ENCODE results near the gene SH3PXD2A. TPM values are rescaled to one million over a fixed set of nuclear protein-coding genes. Genes with fewer than 3 reads are reported as not detected.

The SH3PXD2A gene
- total RNA-seq, 2 experiments from 2014 or later, result 6.5 to 7.4 TPM

- H3K9me3 Mint-ChIP-seq, result no peaks in the 10 kb centered on the region
- intact Hi-C loops (cut with micrococcal nuclease), result no loop called here
- H3K4me1 Mint-ChIP-seq (ENCODE audit: low read depth), result peaks cover 5% of the 10 kb centered on the region
- no peak overlapping the region for H3K27ac Mint-ChIP-seq
- TF ChIP-seq CTCF (IDR thresholded peaks at IDR 0.05), result no peak
- ATAC-seq (no peak), DNase-seq (no peak)
- POLR2A ChIA-PET, result interaction anchor here (1.3 kb wide), 1 partner anchor 10 kb away, joined by 4 read pairs; no protein-coding TSS in a partner anchor
- peaks cover 33% of the 10 kb centered on the region for H3K27me3 Mint-ChIP-seq
- H3K4me3 Mint-ChIP-seq, result no peak overlapping the region
- CTCF ChIA-PET, result interaction anchor here (0.7 to 7.8 kb wide), 7 partner anchors 33 to 167 kb away, joined by 3 to 109 read pairs (median 4); no protein-coding TSS in a partner anchor
- H3K36me3 Mint-ChIP-seq (ENCODE audit: low read depth), result no peaks in the 10 kb centered on the region
Measured at GRCh38 chr10:103852856-103853255, 2.5 kb downstream of the SH3PXD2A start.

- peaks cover 5% of the 10 kb centered on the region for H3K4me1 Mint-ChIP-seq (ENCODE audit: low read depth)
- no peak overlapping the region for H3K4me3 Mint-ChIP-seq
- no peak for TF ChIP-seq CTCF (IDR thresholded peaks at IDR 0.05)
- no peaks in the 10 kb centered on the region for H3K36me3 Mint-ChIP-seq (ENCODE audit: low read depth)
- POLR2A ChIA-PET, result interaction anchor here (1.3 kb wide), 1 partner anchor 9 kb away, joined by 4 read pairs; no protein-coding TSS in a partner anchor
- intact Hi-C loops (cut with micrococcal nuclease), result no loop called here
- H3K27me3 Mint-ChIP-seq, result peaks cover 32% of the 10 kb centered on the region
- H3K27ac Mint-ChIP-seq, result no peak overlapping the region
- no peaks in the 10 kb centered on the region for H3K9me3 Mint-ChIP-seq
- DNase-seq (no peak), ATAC-seq (no peak)
- CTCF ChIA-PET, result interaction anchor here (1.0 to 7.8 kb wide), 4 partner anchors 9 to 140 kb away, joined by 3 to 109 read pairs (median 5); no protein-coding TSS in a partner anchor
Measured at GRCh38 chr10:103852189-103852711, 3.1 kb downstream of the SH3PXD2A start.

GRCh38 chr10:103851261-103851660 lies 4.1 kb downstream of the SH3PXD2A start:
- H3K27me3 Mint-ChIP-seq, result peaks cover 23% of the 10 kb centered on the region
- no peak for ATAC-seq
- H3K36me3 Mint-ChIP-seq (ENCODE audit: low read depth), result no peaks in the 10 kb centered on the region
- no peak for DNase-seq
- no peak overlapping the region for H3K4me3 Mint-ChIP-seq
- ChIA-PET CTCF (interaction anchor here (1.0 to 2.0 kb wide), 3 partner anchors 8 to 93 kb away, joined by 3 to 5 read pairs (median 5); no protein-coding TSS in a partner anchor), POLR2A (interaction anchor here (0.7 to 1.3 kb wide), 2 partner anchors 8 to 9 kb away, joined by 3 to 4 read pairs; no protein-coding TSS in a partner anchor)
- intact Hi-C loops (cut with micrococcal nuclease), result no loop called here
- no peaks in the 10 kb centered on the region for H3K9me3 Mint-ChIP-seq
- TF ChIP-seq CTCF (IDR thresholded peaks at IDR 0.05), result no peak
- H3K4me1 Mint-ChIP-seq (ENCODE audit: low read depth), result peaks cover 11% of the 10 kb centered on the region
- H3K27ac Mint-ChIP-seq, result no peak overlapping the region

- Mint-ChIP-seq H3K9me3 (no peaks in the 10 kb centered on the region), H3K4me3 (no peak overlapping the region), H3K27me3 (peaks cover 18% of the 10 kb centered on the region), H3K4me1 (ENCODE audit: low read depth) (peaks cover 18% of the 10 kb centered on the region), H3K36me3 (ENCODE audit: low read depth) (no peaks in the 10 kb centered on the region), H3K27ac (no peak overlapping the region)
- no peak for TF ChIP-seq CTCF (IDR thresholded peaks at IDR 0.05)
- CTCF ChIA-PET, result no interaction called here
- POLR2A ChIA-PET, result no interaction called here
- no peak for ATAC-seq
- intact Hi-C loops (cut with micrococcal nuclease), result no loop called here
- no peak for DNase-seq
Measured at GRCh38 chr10:103850572-103850895, 4.8 kb downstream of the SH3PXD2A start.

GRCh38 chr10:103849880-103850571 lies 5.3 kb downstream of the SH3PXD2A start:
- Mint-ChIP-seq H3K27ac (no peak overlapping the region), H3K9me3 (no peaks in the 10 kb centered on the region), H3K36me3 (ENCODE audit: low read depth) (no peaks in the 10 kb centered on the region), H3K4me3 (no peak overlapping the region), H3K4me1 (ENCODE audit: low read depth) (peaks cover 19% of the 10 kb centered on the region), H3K27me3 (peaks cover 18% of the 10 kb centered on the region)
- ATAC-seq, result no peak
- no peak for TF ChIP-seq CTCF (IDR thresholded peaks at IDR 0.05)
- CTCF ChIA-PET, result interaction anchor here (2.4 kb wide), 1 partner anchor 137 kb away, joined by 15 read pairs; no protein-coding TSS in a partner anchor
- DNase-seq, result no peak
- intact Hi-C loops (cut with micrococcal nuclease), result no loop called here
- POLR2A ChIA-PET, result no interaction called here

Data from activated CD8-positive, alpha-beta T cell treated with anti-CD3 and anti-CD28 coated beads for 36 hours (primary cell).